Endothelial cell (in vitro differentiated cells): ENCODE measurements around the gene PLGRKT. TPM values are rescaled to one million over a fixed set of nuclear protein-coding genes. Genes with fewer than 3 reads are reported as not detected.
"Not testable (repeated sequence)": the region's sequence is repeated elsewhere in the genome, so short reads cannot be mapped to it uniquely, and the experiment has no call there.

Source experiments
- DNase-seq: peaks from one replicate; pipeline ENCODE4 v3.0.0; 2021; ENCODE audit warnings: low spot score
- H3K27ac Mint-ChIP-seq: one replicate; pipeline ENCODE4 v1.8.0; 2021; ENCODE audit warnings: mixed read lengths, inconsistent platforms; ENCODE audit not compliant: unreplicated experiment
- H3K27me3 Mint-ChIP-seq: one replicate; pipeline ENCODE4 v1.8.0; 2021; ENCODE audit warnings: mild to moderate bottlenecking, moderate library complexity, mixed read lengths, inconsistent platforms; ENCODE audit not compliant: unreplicated experiment
- H3K36me3 Mint-ChIP-seq: one replicate; pipeline ENCODE4 v1.8.0; 2021; ENCODE audit warnings: mild to moderate bottlenecking, low read depth, mixed read lengths, inconsistent platforms; ENCODE audit not compliant: unreplicated experiment
- H3K4me1 Mint-ChIP-seq: one replicate; pipeline ENCODE4 v1.8.0; 2021; ENCODE audit warnings: mild to moderate bottlenecking, mixed read lengths, inconsistent platforms; ENCODE audit not compliant: unreplicated experiment
- H3K4me3 Mint-ChIP-seq: one replicate; pipeline ENCODE4 v1.8.0; 2021; ENCODE audit warnings: mild to moderate bottlenecking, mixed read lengths, inconsistent platforms; ENCODE audit not compliant: unreplicated experiment
- H3K9me3 Mint-ChIP-seq: one replicate; pipeline ENCODE4 v1.8.0; 2021; ENCODE audit warnings: mixed read lengths, inconsistent platforms; ENCODE audit not compliant: unreplicated experiment
- CTCF ChIP-seq: fragments of 200-600 bp; sonication (generic); IDR thresholded peaks from one replicate; pipeline ENCODE4 v1.5.0; 2021; ENCODE audit warnings: antibody characterized with exemption; ENCODE audit not compliant: unreplicated experiment
- total RNA-seq: library from RNA; stranded (reverse); fragmentation: NEBNext Ultra II Directional; extraction: Animal tissue kit (Norgen Biotek cat#: 25700); gene quantifications from one replicate; pipeline ENCODE4 v1.2.1, GENCODE V29; 2021; ENCODE audit not compliant: unreplicated experiment

PLGRKT gene
- total RNA-seq, 1 donor from 2014 or later: 4.8 TPM

- no peak for DNase-seq
- H3K4me3 Mint-ChIP-seq: no peak overlapping the region
- no peaks in the 10 kb centered on the region for H3K36me3 Mint-ChIP-seq
- H3K27ac Mint-ChIP-seq: no peak overlapping the region
- H3K27me3 Mint-ChIP-seq: no peaks in the 10 kb centered on the region
- no peak for TF ChIP-seq CTCF
- H3K4me1 Mint-ChIP-seq: no peaks in the 10 kb centered on the region
- no peaks in the 10 kb centered on the region for H3K9me3 Mint-ChIP-seq
Observed at GRCh38 chr9:5482194-5482593, 44.5 kb upstream of the PLGRKT start.

- Mint-ChIP-seq H3K27me3 (no peaks in the 10 kb centered on the region), H3K4me3 (no peak overlapping the region), H3K27ac (no peak overlapping the region), H3K36me3 (no peaks in the 10 kb centered on the region), H3K9me3 (no peaks in the 10 kb centered on the region), H3K4me1 (no peaks in the 10 kb centered on the region)
- peak; percentile 29 for TF ChIP-seq CTCF
- no peak for DNase-seq
Observed at GRCh38 chr9:5481322-5482040, 43.8 kb upstream of the PLGRKT start.

- no peaks in the 10 kb centered on the region for H3K4me1 Mint-ChIP-seq
- no peak overlapping the region for H3K27ac Mint-ChIP-seq
- DNase-seq: no peak
- H3K27me3 Mint-ChIP-seq: no peaks in the 10 kb centered on the region
- H3K9me3 Mint-ChIP-seq: no peaks in the 10 kb centered on the region
- no peaks in the 10 kb centered on the region for H3K36me3 Mint-ChIP-seq
- no peak for TF ChIP-seq CTCF
- no peak overlapping the region for H3K4me3 Mint-ChIP-seq
Observed at GRCh38 chr9:5480919-5481318, 43.2 kb upstream of the PLGRKT start.

- Mint-ChIP-seq H3K36me3 (no peaks in the 10 kb centered on the region), H3K27me3 (no peaks in the 10 kb centered on the region), H3K27ac (no peak overlapping the region), H3K4me3 (no peak overlapping the region), H3K9me3 (no peaks in the 10 kb centered on the region), H3K4me1 (no peaks in the 10 kb centered on the region)
- no peak for DNase-seq
- no peak for TF ChIP-seq CTCF
Observed at GRCh38 chr9:5479994-5480694, 42.4 kb upstream of the PLGRKT start.

- Mint-ChIP-seq H3K4me3 (no peak overlapping the region), H3K9me3 (no peaks in the 10 kb centered on the region), H3K27me3 (no peaks in the 10 kb centered on the region), H3K4me1 (no peaks in the 10 kb centered on the region), H3K36me3 (no peaks in the 10 kb centered on the region), H3K27ac (no peak overlapping the region)
- no peak for TF ChIP-seq CTCF
- no peak for DNase-seq
Observed at GRCh38 chr9:5478206-5478605, 40.5 kb upstream of the PLGRKT start.

GRCh38 chr9:5475611-5476010 lies 37.9 kb upstream of the PLGRKT start:
- not testable (repeated sequence) for H3K4me3 Mint-ChIP-seq, H3K36me3 Mint-ChIP-seq, H3K9me3 Mint-ChIP-seq, H3K27me3 Mint-ChIP-seq, H3K27ac Mint-ChIP-seq, DNase-seq, H3K4me1 Mint-ChIP-seq
